Smooth muscle cell (in vitro differentiated cells): ENCODE data around the gene RAD51B. TPM values are rescaled to one million over a fixed set of nuclear protein-coding genes. Genes with fewer than 3 reads are reported as not detected.

ENCODE experiments used
- DNase-seq: peaks from one replicate; lab custom pipeline; 2025; ENCODE audit not compliant: unreplicated experiment; lab: John Stamatoyannopoulos, UW
- H2AFZ ChIP-seq: fragments of 200-600 bp; sonication (generic); 2 replicates; pipeline ENCODE4 v1.6.0; 2016; ENCODE audit warnings: antibody characterized with exemption, low read depth, mild to moderate bottlenecking
- H3F3A ChIP-seq: fragments of 200-600 bp; sonication (generic); 2 replicates; pipeline ENCODE4 v1.6.0; 2017; ENCODE audit warnings: antibody characterized with exemption, low read depth
- H3K27ac ChIP-seq: fragments of 200-600 bp; sonication (generic); 2 replicates; pipeline ENCODE4 v1.5.1; 2016; ENCODE audit warnings: low read depth, mild to moderate bottlenecking
- H3K27me3 ChIP-seq: fragments of 200-600 bp; sonication (generic); 2 replicates; pipeline ENCODE4 v1.6.1; 2016; ENCODE audit warnings: low read depth, mild to moderate bottlenecking
- H3K36me3 ChIP-seq: fragments of 200-600 bp; sonication (generic); 2 replicates; pipeline ENCODE4 v1.5.1; 2016; ENCODE audit warnings: low read depth
- H3K4me1 ChIP-seq: fragments of 200-600 bp; sonication (generic); 2 replicates; pipeline ENCODE4 v1.5.1; 2016; ENCODE audit warnings: low read depth
- H3K4me2 ChIP-seq: fragments of 200-600 bp; sonication (generic); 2 replicates; pipeline ENCODE4 v1.6.0; 2016; ENCODE audit warnings: mild to moderate bottlenecking
- H3K4me3 ChIP-seq: fragments of 200-600 bp; sonication (generic); 2 replicates; pipeline ENCODE4 v1.5.1; 2016; ENCODE audit warnings: mild to moderate bottlenecking
- H3K79me2 ChIP-seq: fragments of 200-600 bp; sonication (generic); 2 replicates; pipeline ENCODE4 v1.6.0; 2016; ENCODE audit warnings: low read depth, mild to moderate bottlenecking
- H3K9ac ChIP-seq: fragments of 200-600 bp; sonication (generic); 2 replicates; pipeline ENCODE4 v1.6.0; 2016; ENCODE audit warnings: low read depth
- H3K9me3 ChIP-seq: fragments of 200-600 bp; sonication (generic); replicated peaks from 2 replicates; pipeline ENCODE4 v1.5.1; 2016; ENCODE audit warnings: low read depth
- H4K20me1 ChIP-seq: fragments of 200-600 bp; sonication (generic); 2 replicates; pipeline ENCODE4 v1.6.0; 2016; ENCODE audit warnings: low read depth
- CTCF ChIP-seq: fragments of 200-600 bp; sonication (generic); IDR thresholded peaks from 2 replicates; pipeline ENCODE4 v1.5.1; 2017; ENCODE audit warnings: borderline replicate concordance, mild to moderate bottlenecking, antibody characterized with exemption; ENCODE audit not compliant: insufficient read depth, poor library complexity, severe bottlenecking
- WGBS: methylation state at CpG from one replicate; pipeline ENCODE4 v1.1.7; 2016; ENCODE audit warnings: low lambda C conversion rate; 5-methylcytosine and 5-hydroxymethylcytosine counted together
- polyA plus RNA-seq: library from polyadenylated mRNA; unstranded; fragments of >200 nt; fragmentation: Nextera tagmentation; extraction: Ambion mirVana; gene quantifications from 2 replicates; pipeline ENCODE4 v1.2.1, GENCODE V29; 2016
- total RNA-seq: library from RNA; depleted of rRNA; stranded (reverse); fragments of >200 nt; gene quantifications from 2 replicates; pipeline ENCODE4 v1.2.3, GENCODE V29; 2014

The RAD51B gene
- total and polyA plus RNA-seq, 2 experiments from 2014 or later, result 4.6 to 5.3 TPM

GRCh38 chr14:68363843-68364767 lies 544.5 kb downstream of the RAD51B start:
- Histone ChIP-seq H3F3A (peaks cover 20% of the 10 kb centered on the region), H2AFZ (peak overlapping the region; percentile 81), H3K4me3 (no peak overlapping the region), H3K4me2 (peak overlapping the region; percentile 77), H3K27ac (peak overlapping the region; percentile 98), H3K9ac (peak overlapping the region; percentile 83), H3K9me3 (no peaks in the 10 kb centered on the region), H3K79me2 (no peaks in the 10 kb centered on the region), H3K4me1 (peaks cover 66% of the 10 kb centered on the region), H3K36me3 (no peaks in the 10 kb centered on the region), H3K27me3 (no peaks in the 10 kb centered on the region), H4K20me1 (no peaks in the 10 kb centered on the region)
- TF ChIP-seq CTCF, result no peak
- DNase-seq, result peak; percentile 16
- 22% methylated on average over 31 of the region's 34 CpGs for WGBS

GRCh38 chr14:68364792-68365192 lies 545.2 kb downstream of the RAD51B start:
- TF ChIP-seq CTCF, result no peak

GRCh38 chr14:68365228-68365627 lies 545.6 kb downstream of the RAD51B start:
- Histone ChIP-seq H3K4me1 (peaks cover 60% of the 10 kb centered on the region), H3K36me3 (no peaks in the 10 kb centered on the region), H2AFZ (no peak overlapping the region), H3K27ac (peak overlapping the region; percentile 98), H3K9me3 (no peaks in the 10 kb centered on the region), H3K27me3 (no peaks in the 10 kb centered on the region), H3K4me3 (no peak overlapping the region), H3K9ac (peak overlapping the region; percentile 83), H4K20me1 (no peaks in the 10 kb centered on the region), H3K79me2 (no peaks in the 10 kb centered on the region), H3F3A (peaks cover 20% of the 10 kb centered on the region), H3K4me2 (peak overlapping the region; percentile 77)
- 15% methylated on average over 3 of the region's 3 CpGs for WGBS
- no peak for TF ChIP-seq CTCF
- no peak for DNase-seq

More at GRCh38 chr14:68364792-68365192, 545.2 kb downstream of the RAD51B start:
- no peaks in the 10 kb centered on the region for H4K20me1 ChIP-seq
- WGBS, result 27% methylated on average over 6 of the region's 6 CpGs
- no peak overlapping the region for H3K4me3 ChIP-seq
- no peaks in the 10 kb centered on the region for H3K9me3 ChIP-seq
- no peaks in the 10 kb centered on the region for H3K36me3 ChIP-seq
- H3K27ac ChIP-seq, result peak overlapping the region; percentile 98
- H3K79me2 ChIP-seq, result no peaks in the 10 kb centered on the region
- H3K9ac ChIP-seq, result peak overlapping the region; percentile 83
- peaks cover 59% of the 10 kb centered on the region for H3K4me1 ChIP-seq
- H2AFZ ChIP-seq, result peak overlapping the region; percentile 81
- no peaks in the 10 kb centered on the region for H3K27me3 ChIP-seq
- peak overlapping the region; percentile 77 for H3K4me2 ChIP-seq
- DNase-seq, result no peak
- peaks cover 20% of the 10 kb centered on the region for H3F3A ChIP-seq
